Cardiac fibroblast (primary cell): Measurements from ENCODE around the gene SEMA5B.

Source experiments
- DNase-seq, 2 donors: peaks; one replicate each; pipeline versions ENCODE4 v3.0.0 to v3.0.0-alpha.2; 2010; ENCODE audit warnings: low read depth in 2 of 2
- H3K4me3 ChIP-seq, 2 donors: replicated peaks in 1 of 2; 1 replicate in 1 of 2; 2 replicates in 1 of 2; pipeline ENCODE4 v1.5.1; 2011; ENCODE audit warnings: low read depth in 2 of 2, low read length in 2 of 2, mild to moderate bottlenecking in 2 of 2, moderate library complexity in 1 of 2
- CTCF ChIP-seq: IDR thresholded peaks from one replicate; pipeline ENCODE4 v1.5.1; 2011; ENCODE audit warnings: low read depth, mild to moderate bottlenecking, low read length, inconsistent platforms

SEMA5B gene

GRCh38 chr3:122987231-122987630, 40.3 kb downstream of the SEMA5B start:
- no peak for TF ChIP-seq CTCF
- H3K4me3 ChIP-seq: no peak overlapping the region
- no peak for DNase-seq

GRCh38 chr3:122986693-122987179, 40.8 kb downstream of the SEMA5B start:
- no peak overlapping the region for H3K4me3 ChIP-seq
- DNase-seq: no peak
- no peak for TF ChIP-seq CTCF

GRCh38 chr3:122985539-122985938, 42.0 kb downstream of the SEMA5B start:
- no peak for TF ChIP-seq CTCF
- no peak overlapping the region for H3K4me3 ChIP-seq
- DNase-seq: no peak

GRCh38 chr3:122984650-122985049, 42.9 kb downstream of the SEMA5B start:
- DNase-seq: no peak
- no peak for TF ChIP-seq CTCF
- no peak overlapping the region for H3K4me3 ChIP-seq

GRCh38 chr3:122984007-122984406, 43.6 kb downstream of the SEMA5B start:
- H3K4me3 ChIP-seq: no peak overlapping the region
- no peak for DNase-seq
- no peak for TF ChIP-seq CTCF

- no peak for DNase-seq
- no peak for TF ChIP-seq CTCF
These were observed 45.1 kb downstream of the SEMA5B start for GRCh38 chr3:122982216-122983185.

More at GRCh38 chr3:122982216-122983185, 45.1 kb downstream of the SEMA5B start:
- no peak overlapping the region for H3K4me3 ChIP-seq
